ENCODE measurements around the gene STAM. TPM values are rescaled to one million over a fixed set of nuclear protein-coding genes. Genes with fewer than 3 reads are reported as not detected.

STAM gene
- polyA plus RNA-seq, 1 donor (not counting 4 experiments of a cell fraction or from before 2014, with no cell fraction given): 34.1 TPM

DNA sequence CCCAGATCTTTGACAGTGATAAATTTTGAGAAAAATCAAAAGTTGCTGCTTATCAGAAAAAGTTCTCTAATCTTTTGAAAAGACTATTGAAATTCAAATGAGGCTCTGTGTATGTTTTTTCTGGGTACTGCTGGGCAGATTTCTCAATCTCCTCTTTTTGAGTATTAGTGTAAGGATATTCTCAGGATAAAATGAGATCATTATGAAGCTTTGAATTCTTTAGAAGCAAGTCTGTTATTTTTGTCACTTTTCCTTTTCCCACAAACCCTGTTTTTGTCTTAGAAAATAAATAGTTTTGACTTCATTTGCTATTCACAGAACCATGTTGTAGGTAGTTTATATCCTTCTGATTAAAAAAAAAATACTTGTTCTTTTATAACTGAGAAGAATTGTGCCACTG lies 7.9 kb downstream of the STAM start:
- Histone ChIP-seq H3K9ac (ENCODE audit: control insufficient read depth, extremely low read depth, insufficient read depth, low read length) (no peak overlapping the region), H3K4me3 (ENCODE audit: control insufficient read depth in 2 of 3, extremely low read depth in 1 of 3, insufficient read depth in 2 of 3, low read depth in 1 of 3, low read length in 3 of 3) (no peak overlapping the region), H3K9me3 (ENCODE audit: control insufficient read depth, low read depth, low read length) (no peaks in the 10 kb centered on the region), H3K4me2 (ENCODE audit: control insufficient read depth, extremely low read depth, insufficient read depth, low read depth, low read length) (no peak overlapping the region), H3K27ac (ENCODE audit: control insufficient read depth, insufficient read depth, low read length) (no peak overlapping the region), H3K9me1 (ENCODE audit: control insufficient read depth, extremely low read depth, insufficient read depth, low read length) (no peaks in the 10 kb centered on the region), H4K20me1 (ENCODE audit: control insufficient read depth, extremely low read depth, insufficient read depth, low read length) (no peaks in the 10 kb centered on the region), H3K36me3 (ENCODE audit: control insufficient read depth in 2 of 2, extremely low read depth in 1 of 2, insufficient read depth in 2 of 2, low read length in 2 of 2) (peaks cover 0 to 5% of the 10 kb centered on the region in 2 experiments), H3K79me2 (ENCODE audit: control insufficient read depth, insufficient read depth, low read length) (peaks cover 99% of the 10 kb centered on the region), H3K4me1 (ENCODE audit: control insufficient read depth, extremely low read depth, insufficient read depth, low read length) (peaks cover 11% of the 10 kb centered on the region), H2AFZ (ENCODE audit: control insufficient read depth, low read length) (no peak overlapping the region), H3K27me3 (ENCODE audit: control insufficient read depth, extremely low read depth, insufficient read depth, low read length) (no peaks in the 10 kb centered on the region)
- DNase-seq (ENCODE audit: low read depth, low spot score) (no peak), FAIRE-seq (no peak)
- TF ChIP-seq, protein P1, sequence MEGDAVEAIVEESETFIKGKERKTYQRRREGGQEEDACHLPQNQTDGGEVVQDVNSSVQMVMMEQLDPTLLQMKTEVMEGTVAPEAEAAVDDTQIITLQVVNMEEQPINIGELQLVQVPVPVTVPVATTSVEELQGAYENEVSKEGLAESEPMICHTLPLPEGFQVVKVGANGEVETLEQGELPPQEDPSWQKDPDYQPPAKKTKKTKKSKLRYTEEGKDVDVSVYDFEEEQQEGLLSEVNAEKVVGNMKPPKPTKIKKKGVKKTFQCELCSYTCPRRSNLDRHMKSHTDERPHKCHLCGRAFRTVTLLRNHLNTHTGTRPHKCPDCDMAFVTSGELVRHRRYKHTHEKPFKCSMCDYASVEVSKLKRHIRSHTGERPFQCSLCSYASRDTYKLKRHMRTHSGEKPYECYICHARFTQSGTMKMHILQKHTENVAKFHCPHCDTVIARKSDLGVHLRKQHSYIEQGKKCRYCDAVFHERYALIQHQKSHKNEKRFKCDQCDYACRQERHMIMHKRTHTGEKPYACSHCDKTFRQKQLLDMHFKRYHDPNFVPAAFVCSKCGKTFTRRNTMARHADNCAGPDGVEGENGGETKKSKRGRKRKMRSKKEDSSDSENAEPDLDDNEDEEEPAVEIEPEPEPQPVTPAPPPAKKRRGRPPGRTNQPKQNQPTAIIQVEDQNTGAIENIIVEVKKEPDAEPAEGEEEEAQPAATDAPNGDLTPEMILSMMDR (optimal IDR thresholded peaks at IDR 0.05 in 1 of 3, IDR thresholded peaks at IDR 0.05 in 1 of 3, conservative IDR thresholded peaks at IDR 0.05 in 1 of 3; ENCODE audit: extremely low read depth in 1 of 3, insufficient read depth in 2 of 3, low read length in 3 of 3): no peak
- TF ChIP-seq EZH2 (IDR thresholded peaks at IDR 0.05; ENCODE audit: low read length): no peak
- dilution Hi-C loops (cut with MboI; ENCODE audit: extremely low pct_ligation_motif_present, low sequenced_read_pairs): no loop called here

GRCh38 chr10:17652585-17652984 lies 8.6 kb downstream of the STAM start:
- no peak overlapping the region for H3K9ac ChIP-seq (ENCODE audit: control insufficient read depth, extremely low read depth, insufficient read depth, low read length)
- H3K9me3 ChIP-seq (ENCODE audit: control insufficient read depth, low read depth, low read length): no peaks in the 10 kb centered on the region
- no peak overlapping the region for H2AFZ ChIP-seq (ENCODE audit: control insufficient read depth, low read length)
- H3K4me1 ChIP-seq (ENCODE audit: control insufficient read depth, extremely low read depth, insufficient read depth, low read length): peaks cover 14% of the 10 kb centered on the region
- DNase-seq (ENCODE audit: low read depth, low spot score): no peak
- dilution Hi-C loops (cut with MboI; ENCODE audit: extremely low pct_ligation_motif_present, low sequenced_read_pairs): no loop called here
- H4K20me1 ChIP-seq (ENCODE audit: control insufficient read depth, extremely low read depth, insufficient read depth, low read length): no peaks in the 10 kb centered on the region
- no peak for TF ChIP-seq EZH2 (IDR thresholded peaks at IDR 0.05; ENCODE audit: low read length)
- TF ChIP-seq, protein P1 (optimal IDR thresholded peaks at IDR 0.05 in 1 of 3, IDR thresholded peaks at IDR 0.05 in 1 of 3, conservative IDR thresholded peaks at IDR 0.05 in 1 of 3; ENCODE audit: extremely low read depth in 1 of 3, insufficient read depth in 2 of 3, low read length in 3 of 3): no peak
- no peaks in the 10 kb centered on the region for H3K9me1 ChIP-seq (ENCODE audit: control insufficient read depth, extremely low read depth, insufficient read depth, low read length)
- H3K36me3 ChIP-seq (ENCODE audit: control insufficient read depth in 2 of 2, extremely low read depth in 1 of 2, insufficient read depth in 2 of 2, low read length in 2 of 2): peaks cover 0 to 5% of the 10 kb centered on the region in 2 experiments
- no peaks in the 10 kb centered on the region for H3K27me3 ChIP-seq (ENCODE audit: control insufficient read depth, extremely low read depth, insufficient read depth, low read length)
- peaks cover 99% of the 10 kb centered on the region for H3K79me2 ChIP-seq (ENCODE audit: control insufficient read depth, insufficient read depth, low read length)
- FAIRE-seq: no peak
- no peak overlapping the region for H3K4me2 ChIP-seq (ENCODE audit: control insufficient read depth, extremely low read depth, insufficient read depth, low read depth, low read length)
- H3K27ac ChIP-seq (ENCODE audit: control insufficient read depth, insufficient read depth, low read length): no peak overlapping the region
- no peak overlapping the region for H3K4me3 ChIP-seq (ENCODE audit: control insufficient read depth in 2 of 3, extremely low read depth in 1 of 3, insufficient read depth in 2 of 3, low read depth in 1 of 3, low read length in 3 of 3)

Data from keratinocyte (primary cell).